Subcutaneous adipose tissue (tissue), 4 donors: ENCODE data around the gene PLEKHG2. TPM values are rescaled to one million over a fixed set of nuclear protein-coding genes. Genes with fewer than 3 reads are reported as not detected.

ENCODE experiments used
- CTCF ChIP-seq: fragments of 450-650 bp; IDR thresholded peaks from one replicate; pipeline ENCODE4 v1.5.1; 2016; ENCODE audit warnings: low read depth, mild to moderate bottlenecking, control low read depth, antibody characterized with exemption, moderate library complexity
- total RNA-seq, 4 donors: library from RNA; depleted of rRNA; stranded (reverse); fragments of >200 nt; gene quantifications; one replicate each; pipeline ENCODE4 v1.1.0, GENCODE V29; 2016

Gene PLEKHG2
- total RNA-seq, 4 donors from 2014 or later: 7.9 to 19.4 (median 10.0) TPM

DNA sequence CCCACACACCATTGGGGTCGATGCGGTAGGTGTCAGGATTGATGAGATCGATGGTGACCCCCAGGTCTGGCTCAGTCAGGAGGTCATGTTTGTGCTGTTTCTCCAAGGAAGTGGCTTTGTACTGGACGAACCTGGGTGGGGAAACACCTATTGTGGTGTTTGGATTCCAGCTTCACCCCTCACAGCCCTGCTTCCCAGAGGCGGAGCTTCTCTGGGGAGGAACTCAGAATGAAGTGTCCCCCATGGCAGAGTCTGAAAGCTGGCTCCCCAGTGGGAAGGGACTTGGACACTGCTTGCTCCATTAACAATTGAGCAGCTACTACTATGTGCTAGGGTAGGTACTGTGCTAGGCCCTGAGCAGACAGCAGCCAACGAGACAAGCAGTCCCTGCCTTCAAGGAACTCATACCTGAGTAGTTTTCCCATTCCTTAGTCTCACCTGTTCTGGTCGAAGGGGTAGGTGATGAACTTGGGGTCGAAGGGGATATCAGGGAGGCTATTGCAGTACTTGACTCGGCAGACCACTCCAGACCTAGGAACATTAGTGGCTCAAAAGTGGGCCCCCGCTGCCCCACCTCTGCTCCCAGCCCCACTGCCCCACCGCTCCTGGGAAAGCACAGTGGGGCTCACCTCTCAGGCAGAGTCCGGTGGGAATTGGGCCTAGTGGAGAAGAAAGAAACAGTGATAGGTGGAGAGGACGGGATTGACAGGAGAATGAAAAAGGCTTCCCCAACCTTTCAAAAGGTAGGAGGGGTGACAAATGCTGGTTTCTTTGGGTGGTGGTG is 22.6 kb upstream of the PLEKHG2 start:
- no peak for TF ChIP-seq CTCF

DNA sequence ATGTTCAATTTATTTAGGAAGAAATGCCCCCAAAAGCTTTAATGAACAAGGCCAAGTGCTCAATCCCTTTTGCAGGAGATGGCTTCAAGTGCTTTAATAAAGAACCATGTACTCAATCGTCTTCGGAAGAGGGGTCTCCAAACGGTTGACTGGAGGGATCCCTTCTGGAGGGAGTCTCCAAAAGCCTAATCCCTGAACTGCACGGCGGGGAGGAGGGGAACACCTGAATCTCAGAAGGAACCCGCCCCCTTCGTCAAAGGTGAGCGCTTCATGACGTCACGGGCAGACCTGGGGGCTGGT is 22.1 kb upstream of the PLEKHG2 start:
- no peak for TF ChIP-seq CTCF

GRCh38 chr19:39390751-39391437 is 21.6 kb upstream of the PLEKHG2 start, which contains the start of the genes MED29 and PAF1:
Gene MED29 (plus strand): TSS chr19:39391378. CDS start chr19:39391423, 45 bp downstream.
Gene PAF1 (minus strand): TSS chr19:39391106. CDS start chr19:39390864, 242 bp downstream.
- TF ChIP-seq CTCF: no peak

DNA sequence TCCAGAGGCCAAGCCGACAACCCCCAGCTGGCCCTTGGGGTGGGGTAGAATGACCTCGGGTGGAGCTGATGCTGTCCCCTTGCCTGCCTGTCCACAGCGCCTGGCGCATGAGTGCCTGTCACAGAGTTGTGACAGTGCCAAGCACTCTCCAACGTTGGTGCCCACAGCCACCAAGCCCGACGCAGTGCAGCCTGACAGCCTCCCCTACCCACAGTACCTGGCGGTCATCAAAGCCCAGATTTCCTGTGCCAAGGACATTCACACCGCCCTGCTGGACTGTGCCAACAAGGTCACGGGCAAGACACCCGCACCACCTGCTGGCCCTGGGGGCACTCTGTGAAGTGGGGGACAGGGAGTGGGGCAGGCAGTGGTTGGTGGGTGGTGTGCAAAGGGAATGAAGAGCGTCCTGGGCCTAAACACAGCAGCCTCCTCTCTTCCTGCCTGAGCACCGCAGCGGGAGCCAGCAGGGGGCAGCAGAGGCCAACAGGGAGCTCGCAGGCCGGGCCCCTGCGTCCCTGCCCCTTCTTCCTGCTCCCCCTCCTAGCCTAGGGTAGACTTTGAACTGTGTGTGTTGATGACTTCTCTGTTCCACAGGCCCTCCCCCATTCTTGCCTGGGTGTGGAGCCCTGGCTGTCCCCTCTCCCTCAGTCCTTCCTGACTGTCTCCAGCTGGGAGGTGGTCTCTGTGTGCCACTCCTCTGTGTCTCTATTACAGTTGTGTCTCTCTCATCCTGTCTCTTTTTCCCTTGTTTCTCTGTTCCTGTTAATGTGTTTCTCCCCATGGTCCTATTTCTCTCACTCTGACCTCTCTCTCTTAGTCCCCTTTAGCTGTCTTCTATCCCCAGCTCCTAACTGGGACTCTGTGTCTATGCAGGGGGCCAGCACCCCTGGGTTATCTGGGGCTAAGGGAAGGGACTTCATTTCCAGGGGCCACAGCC is 14.8 kb upstream of the PLEKHG2 start:
- no peak for TF ChIP-seq CTCF

- TF ChIP-seq CTCF: no peak
These were observed 14.1 kb upstream of the PLEKHG2 start for GRCh38 chr19:39398297-39398864.

DNA sequence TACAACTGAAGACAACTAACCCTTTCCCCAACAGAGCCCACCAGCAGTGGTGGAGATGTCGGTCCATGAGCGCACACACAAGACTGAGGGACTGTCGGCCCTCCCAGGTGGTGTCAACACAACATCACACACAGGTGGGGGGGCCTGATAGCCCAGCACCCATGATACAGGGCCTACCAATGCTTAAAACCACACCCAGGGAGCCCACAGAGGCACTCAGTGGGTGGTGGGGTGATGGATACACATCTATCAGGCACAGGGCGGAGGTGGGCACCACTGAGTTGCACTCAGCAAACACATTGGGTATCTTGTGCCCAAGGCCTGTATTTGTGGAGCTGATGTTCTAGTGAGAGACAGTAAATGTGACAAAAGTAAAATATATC is 12.8 kb upstream of the PLEKHG2 start:
- no peak for TF ChIP-seq CTCF
